Esophagus muscularis mucosa (tissue), 4 donors: Measurements from ENCODE around the gene KLRF1. TPM values are rescaled to one million over a fixed set of nuclear protein-coding genes. Genes with fewer than 3 reads are reported as not detected.

Source experiments
- total RNA-seq, 4 donors: library from RNA; depleted of rRNA; stranded (reverse); fragments of >200 nt; gene quantifications; one replicate each; pipeline versions ENCODE4 v1.1.0 to v1.2.1, GENCODE V29; 2016

KLRF1 gene
- total RNA-seq, 4 donors from 2014 or later: 0.66 TPM; not detected in 3

Other genes with a start within 250 kb of the KLRF1 start
- gene KLRB1, start 219.6 kb upstream of the KLRF1 start, total RNA-seq: 1 to 10 TPM in 1 of 4 donors, under 1 TPM in 2, not detected in 1; 0.23 to 1.5 (median 0.52) TPM
- 1 to 10 TPM; 3.4 to 7.5 (median 3.8) TPM for gene CLEC2D, start 157.8 kb upstream of the KLRF1 start, total RNA-seq
- gene CLECL1, start 94.4 kb upstream of the KLRF1 start, total RNA-seq: under 1 TPM in 1 of 4 donors, not detected in 3; 0.83 TPM
- 1 to 10 TPM in 3 of 4 donors, under 1 TPM in 1; 0.65 to 3.3 (median 2.7) TPM for gene CD69, start 66.6 kb upstream of the KLRF1 start, total RNA-seq
- 10 to 100 TPM in 1 of 4 donors, 1 to 10 TPM in 3; 3.3 to 11.3 (median 7.6) TPM for gene CLEC2B, start 41.9 kb downstream of the KLRF1 start, total RNA-seq
- gene KLRF2, start 54.0 kb downstream of the KLRF1 start, total RNA-seq: not detected
- gene CLEC2A, start 104.9 kb downstream of the KLRF1 start, total RNA-seq: not detected
- gene CLEC12A, start 143.9 kb downstream of the KLRF1 start, total RNA-seq: 1 to 10 TPM in 2 of 4 donors, under 1 TPM in 2; 0.26 to 2.1 (median 0.95) TPM
- gene CLEC1B, start 171.6 kb downstream of the KLRF1 start, total RNA-seq: not detected
- not detected for gene CLEC12B, start 183.1 kb downstream of the KLRF1 start, total RNA-seq
- under 1 TPM in 1 of 4 donors, not detected in 3; 0.17 TPM for gene CLEC9A, start 203.2 kb downstream of the KLRF1 start, total RNA-seq